Right ventricle myocardium superior (tissue), 1 donor: ENCODE results near the gene DPEP2NB. TPM values are rescaled to one million over a fixed set of nuclear protein-coding genes. Genes with fewer than 3 reads are reported as not detected.
"Not testable (repeated sequence)": the region's sequence is repeated elsewhere in the genome, so short reads cannot be mapped to it uniquely, and the experiment has no call there.

Experiments
- ATAC-seq: fragments of 200-7000 bp; cut with Tn5 transposase; one replicate; pipeline ENCODE4 v1.9.1; 2020; ENCODE audit warnings: mild to moderate bottlenecking; ENCODE audit not compliant: poor library complexity
- DNase-seq: peaks from one replicate; pipeline ENCODE4 v3.0.0-alpha.2; 2020
- intact Hi-C: fragments of 100-400 bp; cut with DNase I; formaldehyde crosslinking; loops from one replicate; pipeline ENCODE4 v1.11.2; 2022
- total RNA-seq: library from RNA; stranded (reverse); fragmentation: NEBNext Ultra II Directional; extraction: Animal tissue kit (Norgen Biotek cat#: 25700); gene quantifications from one replicate; pipeline ENCODE4 v1.2.1, GENCODE V29; 2021
- donor health status: DM: no; HTN: yes; CAD: no; lungs with severe emphysema.

Gene DPEP2NB
- total RNA-seq, 1 donor from 2014 or later: not detected

DNA sequence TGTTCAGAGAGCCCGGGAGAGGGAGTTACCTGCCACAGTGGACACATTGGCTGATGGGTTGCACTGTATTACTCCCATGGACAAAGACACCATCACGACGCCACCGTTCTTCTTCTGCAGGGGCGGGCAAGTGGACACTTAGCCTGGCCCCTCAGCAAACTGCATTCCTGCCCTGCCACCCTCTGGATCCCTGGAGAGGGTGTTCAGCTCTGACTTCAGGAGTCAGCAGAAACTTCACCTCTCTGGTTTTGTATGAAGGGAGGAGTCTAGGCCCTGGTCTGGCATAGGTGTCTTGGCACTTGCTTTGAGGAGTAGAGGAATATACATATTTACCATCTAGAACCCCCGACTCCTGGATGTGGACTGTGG lies 25.7 kb downstream of the DPEP2NB start:
- ATAC-seq (no peak), DNase-seq (no peak)
- intact Hi-C loops: no loop called here

DNA sequence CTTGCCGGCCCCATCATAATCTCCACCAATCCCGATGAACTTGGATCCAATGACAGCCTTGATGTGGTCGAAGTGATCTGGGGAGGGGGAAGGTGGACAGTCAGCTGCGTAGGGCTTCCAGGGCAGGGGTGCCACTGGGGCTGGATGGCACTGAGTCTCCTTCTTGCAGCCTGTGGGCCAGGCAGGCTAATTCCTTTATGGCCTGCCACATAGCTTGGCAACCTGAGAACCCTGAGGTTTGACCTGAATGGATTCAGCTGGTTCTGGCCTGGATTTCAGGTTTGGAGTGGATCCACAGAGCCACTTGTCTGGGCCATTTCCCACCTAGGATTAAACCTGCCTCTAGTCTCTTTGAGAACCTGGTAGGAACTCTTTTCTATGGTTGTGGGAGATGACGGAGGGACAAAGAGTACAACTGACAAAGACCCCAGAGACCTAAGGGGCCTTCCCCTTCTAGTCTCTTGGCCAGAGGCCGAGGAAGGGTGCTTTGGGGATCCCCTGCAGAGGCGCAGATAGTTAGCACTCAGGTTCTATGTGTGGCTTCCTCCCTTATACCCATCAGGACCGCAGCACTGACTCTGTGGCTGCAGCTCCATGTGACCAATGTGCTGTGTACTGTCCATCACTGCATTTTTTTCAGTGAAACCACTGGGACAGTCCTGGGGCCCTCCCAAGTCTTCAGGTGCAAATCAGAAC lies 26.2 kb downstream of the DPEP2NB start:
- intact Hi-C loops: no loop called here
- ATAC-seq (no peak), DNase-seq (no peak)

DNA sequence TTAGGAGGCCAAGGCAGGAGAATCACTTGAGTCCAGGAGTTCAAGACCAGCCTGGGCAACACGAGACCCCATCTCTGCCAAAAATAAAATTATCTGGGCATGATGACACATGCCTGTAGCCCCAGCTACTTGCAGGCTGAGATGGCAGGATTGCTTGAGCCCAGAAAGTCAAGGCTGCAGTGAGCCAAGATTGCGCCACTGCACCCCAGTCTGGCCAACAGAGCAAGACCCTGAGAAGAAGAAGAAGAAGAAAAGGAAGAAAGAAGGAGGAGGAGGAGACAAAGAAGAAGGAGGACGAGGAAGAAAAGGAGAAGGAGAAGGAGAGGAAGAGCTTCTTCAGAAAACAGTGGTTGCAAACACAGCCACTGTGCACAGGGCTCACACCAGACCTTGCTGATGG lies 27.0 kb downstream of the DPEP2NB start:
- DNase-seq (no peak), ATAC-seq (no peak)
- intact Hi-C loops: no loop called here

- DNase-seq: no peak
- intact Hi-C loops: no loop called here
- peak; percentile 40 for ATAC-seq
Observed at GRCh38 chr16:67987460-67988160, 28.1 kb downstream of the DPEP2NB start.

DNA sequence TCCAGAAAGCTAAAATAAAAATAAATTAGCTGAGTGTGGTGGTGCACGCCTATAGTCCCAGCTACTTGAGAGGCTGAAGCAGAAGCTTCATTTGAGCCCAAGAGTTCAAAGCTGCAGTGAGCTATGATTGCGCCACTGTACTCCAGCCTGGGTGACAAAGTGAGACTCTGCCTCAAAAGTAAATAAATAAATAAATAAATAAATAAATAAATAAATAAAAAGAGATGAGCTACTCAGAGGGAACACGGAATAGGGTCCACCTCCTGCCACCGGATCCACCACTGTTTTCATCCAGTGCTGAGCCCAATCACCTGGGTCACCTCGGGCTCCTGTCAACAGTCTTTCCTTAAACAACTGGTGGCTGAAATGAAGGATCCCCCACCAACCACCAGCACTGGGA lies 28.8 kb downstream of the DPEP2NB start:
- no peak for DNase-seq
- intact Hi-C loops: no loop called here
- no peak for ATAC-seq

- DNase-seq: no peak
- intact Hi-C loops: no loop called here
- ATAC-seq: no peak
Observed at GRCh38 chr16:67982011-67982696, 33.6 kb downstream of the DPEP2NB start.

- DNase-seq (no peak), ATAC-seq (no peak)
- intact Hi-C loops: no loop called here
Observed at GRCh38 chr16:67979955-67980678, 35.6 kb downstream of the DPEP2NB start, which contains the start of gene DPEP3. Gene DPEP3 (minus strand): TSS chr16:67980499. CDS start chr16:67980380, 119 bp downstream.

DNA sequence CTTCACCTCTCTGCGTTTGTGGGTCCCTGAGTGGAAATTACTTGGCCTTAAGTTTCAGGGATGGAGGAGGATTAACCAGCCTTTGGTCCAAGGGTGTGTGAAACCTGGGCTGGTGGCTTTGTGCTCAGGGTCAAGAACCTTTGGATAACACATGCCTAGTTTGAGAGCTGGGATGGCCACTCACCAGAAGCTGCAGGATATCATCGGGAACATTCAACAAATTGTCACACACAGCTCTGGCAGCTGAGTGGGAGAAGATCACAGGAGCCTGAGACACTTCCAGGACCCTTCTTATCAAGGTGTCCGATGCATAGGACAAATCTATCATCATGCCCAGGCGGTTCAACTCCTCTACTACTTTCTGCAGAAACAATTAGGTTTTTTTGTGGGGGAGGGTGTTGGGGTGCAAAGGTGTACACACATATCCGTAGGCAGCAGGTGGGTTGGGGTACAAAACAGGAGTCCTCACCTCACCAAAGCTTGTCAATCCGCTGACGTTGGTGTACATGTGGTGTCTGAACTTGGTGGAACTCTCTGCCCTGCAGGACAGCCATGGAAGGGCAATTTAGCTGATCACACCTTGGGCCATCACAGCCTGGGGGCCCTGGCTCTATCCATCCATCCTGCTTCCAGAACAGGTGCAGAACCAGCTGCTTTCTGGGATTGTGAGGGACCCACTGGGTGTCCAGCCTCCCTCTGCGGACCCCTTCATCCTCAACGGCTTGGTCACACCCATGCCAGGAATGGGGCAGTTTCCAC lies 38.1 kb downstream of the DPEP2NB start:
- ATAC-seq (peak; percentile 52), DNase-seq (no peak)
- intact Hi-C loops: no loop called here

DNA sequence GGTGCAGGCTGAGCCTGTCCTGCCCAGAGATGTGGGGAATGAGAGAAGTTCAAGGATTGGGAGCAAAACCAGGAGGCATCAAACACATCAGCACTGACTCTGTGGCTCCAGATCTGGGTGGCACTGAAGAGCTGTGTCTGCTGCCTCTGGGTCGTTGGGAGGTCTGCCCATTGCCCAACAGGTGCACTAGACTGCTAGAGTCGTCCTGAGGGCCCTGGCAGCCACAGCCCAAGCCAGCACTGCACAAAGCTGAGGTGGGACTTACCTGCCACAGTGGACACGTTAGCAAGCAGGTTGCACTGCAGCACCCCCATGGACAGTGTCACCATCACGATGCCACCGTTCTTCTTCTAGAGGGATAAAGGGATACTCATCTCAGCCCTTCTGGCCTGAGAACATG lies 38.7 kb downstream of the DPEP2NB start:
- ATAC-seq (no peak), DNase-seq (no peak)

DNA sequence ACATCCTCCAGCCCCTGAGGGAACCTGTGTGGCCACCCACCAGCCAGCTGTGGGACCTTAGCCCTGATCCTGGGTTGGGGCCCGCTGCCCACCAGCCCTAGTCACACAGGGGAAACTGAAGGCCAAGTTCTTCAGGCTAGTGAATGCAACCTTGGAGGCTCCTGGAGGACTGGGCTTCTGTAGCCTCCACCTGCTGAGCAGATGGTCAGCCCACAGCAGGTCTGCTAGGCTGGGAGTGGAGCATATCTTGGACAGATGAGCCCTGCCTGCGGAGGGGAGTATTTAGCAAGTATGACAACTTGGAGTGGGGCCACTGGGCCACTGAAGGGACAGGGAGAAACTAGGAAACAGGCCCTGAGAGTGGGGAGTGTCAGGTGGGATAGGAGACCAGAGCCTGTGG lies 39.5 kb downstream of the DPEP2NB start:
- intact Hi-C loops: no loop called here
- ATAC-seq: no peak
- no peak for DNase-seq

More for the DNA sequence above, 38.7 kb downstream of the DPEP2NB start:
- intact Hi-C loops: no loop called here

GRCh38 chr16:67975321-67976105 lies 40.2 kb downstream of the DPEP2NB start:
- DNase-seq: no peak
- intact Hi-C loops: no loop called here
- ATAC-seq: no peak

- intact Hi-C loops, DNase-seq, ATAC-seq: not testable (repeated sequence)
Observed at GRCh38 chr16:67972285-67972684, 43.4 kb downstream of the DPEP2NB start.

GRCh38 chr16:67971111-67971510 lies 44.6 kb downstream of the DPEP2NB start:
- ATAC-seq (no peak), DNase-seq (no peak)
- intact Hi-C loops: no loop called here

DNA sequence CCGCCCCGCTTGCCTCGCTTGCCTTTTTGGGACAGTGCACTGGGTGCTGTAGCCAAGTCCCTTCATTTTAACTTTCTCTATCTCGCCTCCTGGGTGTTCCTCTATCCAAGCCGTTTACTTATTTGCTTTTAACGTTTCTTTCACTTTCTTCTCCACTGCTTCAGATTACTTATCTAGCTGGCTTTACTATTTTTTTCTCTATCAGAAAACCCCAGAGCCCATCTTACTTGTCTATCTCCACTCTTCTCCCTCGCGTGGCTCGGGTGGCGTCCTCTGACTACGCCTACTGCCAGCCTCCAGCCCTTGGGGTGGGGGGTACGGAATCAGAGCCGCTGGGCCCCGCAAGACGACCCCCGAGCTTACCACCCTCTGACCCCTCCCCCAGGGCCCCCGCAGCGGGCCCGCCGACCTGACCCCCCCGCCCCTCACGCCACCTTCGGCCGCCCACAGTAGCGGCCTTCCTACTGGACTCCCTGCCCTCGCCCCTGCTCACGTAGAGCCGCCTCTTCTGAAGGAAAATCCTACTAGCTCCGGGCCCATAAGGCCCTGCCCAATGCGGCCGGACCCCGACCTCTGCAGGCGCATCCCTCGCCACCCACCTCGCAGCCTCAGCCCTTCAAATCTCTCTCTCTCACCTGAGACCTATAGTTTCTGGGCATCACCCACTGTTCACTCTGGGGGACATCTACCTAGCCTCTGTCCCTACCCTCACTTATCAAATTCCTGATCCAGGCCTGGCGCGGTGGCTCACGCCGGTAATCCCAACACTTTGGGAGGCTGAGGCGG lies 46.3 kb downstream of the DPEP2NB start:
- DNase-seq (no peak), ATAC-seq (no peak)
- intact Hi-C loops: no loop called here

GRCh38 chr16:67968400-67969253 lies 47.1 kb downstream of the DPEP2NB start, which contains the start of gene SLC12A4:
Gene SLC12A4 (minus strand): TSS chr16:67968637. CDS start chr16:67968553, 84 bp downstream.
- DNase-seq (peak; percentile 92), ATAC-seq (peak; percentile 91)
- intact Hi-C loops: no loop called here

DNA sequence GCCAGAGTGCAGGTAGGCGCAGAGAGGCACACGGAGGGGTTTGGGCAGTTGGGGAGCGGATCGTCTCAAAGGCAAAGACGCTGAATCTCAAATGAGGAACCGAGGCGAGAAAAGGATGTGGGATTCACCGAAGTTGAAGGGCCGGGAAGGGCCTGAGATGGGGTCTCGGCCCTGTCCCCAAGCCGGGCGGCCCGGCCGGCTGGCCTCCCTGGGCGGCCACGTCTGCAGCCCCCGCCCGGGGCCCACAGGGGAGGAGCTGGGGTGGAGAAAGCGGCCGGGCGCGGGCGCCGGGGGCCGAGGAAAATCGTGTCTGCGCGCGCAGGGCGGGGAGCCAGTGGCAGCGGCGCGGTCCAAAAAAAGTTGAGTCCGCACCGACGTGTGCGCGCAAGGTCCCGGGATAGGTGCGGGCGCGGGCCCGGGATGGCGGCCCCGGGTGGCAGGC lies 47.7 kb downstream of the DPEP2NB start:
- DNase-seq (peak; percentile 76), ATAC-seq (peak; percentile 42)
- intact Hi-C loops: no loop called here
